Activated CD4-positive, alpha-beta T cell treated with anti-CD3 and anti-CD28 coated beads for 36 hours (primary cell): ENCODE data around the gene GMEB1. TPM values are rescaled to one million over a fixed set of nuclear protein-coding genes. Genes with fewer than 3 reads are reported as not detected.

Experiments used
- ATAC-seq: fragments of 200-7000 bp; cut with Tn5 transposase; one replicate; pipeline ENCODE4 v1.10.0; 2021; ENCODE audit warnings: mild to moderate bottlenecking, moderate library complexity
- CTCF ChIA-PET: fragments of 350-600 bp; sonication (Branson Sonifier 250); formaldehyde crosslinking; loops from one replicate; lab custom pipeline; 2021; ENCODE audit warnings: antibody characterized with exemption; lab: Charles Lee
- POLR2A ChIA-PET: fragments of 350-600 bp; sonication (Branson Sonifier 250); formaldehyde crosslinking; loops from one replicate; lab custom pipeline; 2021; ENCODE audit warnings: antibody characterized with exemption, inconsistent platforms; lab: Charles Lee
- DNase-seq: peaks from one replicate; pipeline ENCODE4 v3.0.0-alpha.2; 2020
- H3K27ac Mint-ChIP-seq: one replicate; pipeline ENCODE4 v1.8.0; 2021; ENCODE audit warnings: mixed read lengths
- H3K27me3 Mint-ChIP-seq: one replicate; pipeline ENCODE4 v1.8.0; 2021; ENCODE audit warnings: mixed read lengths
- H3K36me3 Mint-ChIP-seq: one replicate; pipeline ENCODE4 v1.8.0; 2021; ENCODE audit warnings: low read depth, mixed read lengths
- H3K4me1 Mint-ChIP-seq: one replicate; pipeline ENCODE4 v1.8.0; 2021; ENCODE audit warnings: mixed read lengths
- H3K4me3 Mint-ChIP-seq: one replicate; pipeline ENCODE4 v1.8.0; 2021; ENCODE audit warnings: mild to moderate bottlenecking, moderate library complexity, mixed read lengths
- H3K9me3 Mint-ChIP-seq: one replicate; pipeline ENCODE4 v1.8.0; 2021; ENCODE audit warnings: low read depth, mixed read lengths
- intact Hi-C, 2 experiments: fragments of 100-400 bp; cut with DNase I in 1 of 2; cut with micrococcal nuclease in 1 of 2; formaldehyde crosslinking; loops; one replicate each; pipeline versions ENCODE4 v1.14.2 to v1.15.1; 2022 to 2024; cut with DNase I, micrococcal nuclease
- total RNA-seq, 2 experiments: library from RNA; stranded (reverse); gene quantifications; one replicate each; pipeline ENCODE4 v1.2.3, GENCODE V29; 2021

The GMEB1 gene
- total RNA-seq, 2 experiments from 2014 or later, result 20.3 to 25.4 TPM

DNA sequence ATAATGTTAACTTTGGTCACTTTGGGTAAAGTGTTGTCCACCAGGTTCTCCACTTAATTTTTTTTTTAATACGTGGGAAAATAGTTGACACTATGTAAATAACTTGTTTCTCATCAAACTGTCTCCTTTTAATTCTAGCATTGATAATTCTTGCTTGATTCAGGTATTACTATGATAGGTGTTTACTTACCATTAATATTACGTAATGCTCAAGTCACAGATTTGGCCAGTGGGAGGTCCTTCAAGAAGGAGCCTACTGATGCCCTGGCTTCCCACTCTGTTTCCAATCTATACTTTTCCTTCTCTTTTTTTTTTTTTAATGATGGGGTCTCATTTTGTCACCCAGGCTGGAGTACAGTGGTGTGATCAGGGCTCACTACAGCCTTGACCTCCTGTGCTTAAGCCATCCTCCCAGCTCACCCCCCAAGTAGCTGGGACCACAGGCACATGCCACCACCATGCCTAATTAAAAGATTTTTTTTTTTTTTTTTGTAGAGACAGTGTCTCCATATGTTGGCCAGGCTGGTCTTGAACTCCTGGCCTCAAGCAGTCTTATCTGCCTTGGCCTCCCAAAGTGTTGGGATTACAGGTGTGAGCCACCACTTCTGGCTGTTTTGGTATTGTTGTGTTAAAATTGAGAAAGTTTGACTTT is 98.1 kb downstream of the GMEB1 start:
- Mint-ChIP-seq H3K27me3 (no peaks in the 10 kb centered on the region), H3K4me1 (peaks cover 5% of the 10 kb centered on the region), H3K36me3 (peaks cover 28% of the 10 kb centered on the region), H3K4me3 (no peak overlapping the region), H3K27ac (no peak overlapping the region), H3K9me3 (no peaks in the 10 kb centered on the region)
- CTCF ChIA-PET, result interaction anchor here (0.8 kb wide), 1 partner anchor 12 kb away, joined by 3 read pairs; no protein-coding TSS in a partner anchor
- POLR2A ChIA-PET, result no interaction called here
- ATAC-seq, result no peak
- no peak for DNase-seq
- intact Hi-C loops, result no loop called here

Other genes starting within 250 kb of the GMEB1 start
- gene RCC1, start 162.7 kb upstream of the GMEB1 start, total RNA-seq, result 100 to 1,000 TPM; 103 to 107 TPM
- gene TRNAU1AP, start 115.7 kb upstream of the GMEB1 start, total RNA-seq, result 10 to 100 TPM; 50.7 to 60.2 TPM
- gene RAB42, start 76.5 kb upstream of the GMEB1 start, total RNA-seq, result under 1 TPM in 1 of 2 experiments, not detected in 1; 0.09 TPM
- 10 to 100 TPM; 23.8 to 32.5 TPM for gene TAF12, start 25.7 kb upstream of the GMEB1 start, total RNA-seq
- gene RNU11, start 20.2 kb upstream of the GMEB1 start, total RNA-seq, result not detected
- 10 to 100 TPM; 74.8 to 98.7 TPM for gene YTHDF2, start 68.2 kb downstream of the GMEB1 start, total RNA-seq
- under 1 TPM in 1 of 2 experiments, not detected in 1; 0.02 TPM for gene OPRD1, start 143.4 kb downstream of the GMEB1 start, total RNA-seq
- 100 to 1,000 TPM in 1 of 2 experiments, 10 to 100 TPM in 1; 75.5 to 130 TPM for gene EPB41, start 245.8 kb downstream of the GMEB1 start, total RNA-seq